NCI-H1092 (cell line): ENCODE measurements around the gene EML1.
A peak's percentile ranks its signal among the peaks of the same experiment; 100 is the strongest.

Experiments
- DNase-seq: peaks from one replicate; lab custom pipeline; 2025; lab: John Stamatoyannopoulos, UW

The EML1 gene

DNA sequence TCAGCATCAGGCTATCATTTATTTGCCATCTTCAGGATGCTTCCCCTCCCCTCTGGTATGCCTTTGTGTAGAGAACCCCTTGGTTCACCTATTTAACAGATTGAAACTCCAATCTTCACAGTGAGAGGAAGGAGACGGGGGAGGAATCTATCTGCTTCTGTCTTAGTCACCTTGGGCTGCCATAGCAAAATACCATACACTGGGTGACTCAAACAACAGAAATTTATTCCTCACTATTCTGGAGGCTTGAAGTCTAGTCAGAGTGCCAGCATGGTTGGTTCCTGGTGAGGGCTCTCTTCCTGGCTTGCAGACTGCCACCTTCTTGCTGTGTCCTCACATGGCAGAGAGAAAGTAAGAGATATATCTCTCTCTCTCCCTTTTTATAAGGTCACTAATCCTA is 13.5 kb upstream of the EML1 start:
- DNase-seq, result no peak

DNA sequence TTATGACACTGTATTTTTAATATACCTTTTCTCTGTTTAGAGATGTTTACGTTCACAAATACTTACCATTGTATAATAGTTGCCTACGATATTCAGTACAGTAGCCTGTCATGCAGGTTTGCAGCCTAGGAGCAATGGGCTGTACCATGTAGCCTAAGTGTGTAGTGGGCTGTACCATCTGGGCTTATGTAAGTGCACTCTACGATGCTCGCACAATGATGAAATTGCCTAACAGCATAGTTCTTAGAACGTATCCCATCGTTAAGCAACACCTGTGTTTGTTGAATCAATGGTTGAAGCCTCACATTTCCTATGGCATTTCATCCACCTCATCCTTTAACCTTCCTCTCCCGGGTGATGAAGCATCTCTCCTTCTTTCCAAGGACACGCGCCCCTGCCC is 12.5 kb upstream of the EML1 start:
- DNase-seq, result no peak

DNA sequence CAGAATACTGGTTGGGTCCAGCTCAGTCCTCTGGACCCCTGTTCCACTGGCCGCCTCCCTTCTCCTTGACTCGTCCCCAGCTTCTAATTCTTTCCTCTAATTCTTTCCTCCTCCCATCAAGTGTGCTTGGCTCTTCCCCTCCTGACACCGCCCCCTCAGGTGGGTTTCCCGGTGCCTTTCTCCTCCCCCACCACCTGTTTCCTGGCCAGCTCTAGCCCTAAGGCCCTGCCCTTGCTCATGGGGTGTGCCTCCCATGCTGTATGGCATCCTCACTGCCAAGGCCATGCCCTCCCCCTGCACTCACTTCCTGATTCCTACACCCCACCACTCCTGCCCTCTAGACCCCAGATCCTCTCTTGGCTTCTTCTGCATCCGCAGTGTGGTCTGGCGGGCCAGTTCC is 12.1 kb upstream of the EML1 start:
- DNase-seq, result no peak

DNA sequence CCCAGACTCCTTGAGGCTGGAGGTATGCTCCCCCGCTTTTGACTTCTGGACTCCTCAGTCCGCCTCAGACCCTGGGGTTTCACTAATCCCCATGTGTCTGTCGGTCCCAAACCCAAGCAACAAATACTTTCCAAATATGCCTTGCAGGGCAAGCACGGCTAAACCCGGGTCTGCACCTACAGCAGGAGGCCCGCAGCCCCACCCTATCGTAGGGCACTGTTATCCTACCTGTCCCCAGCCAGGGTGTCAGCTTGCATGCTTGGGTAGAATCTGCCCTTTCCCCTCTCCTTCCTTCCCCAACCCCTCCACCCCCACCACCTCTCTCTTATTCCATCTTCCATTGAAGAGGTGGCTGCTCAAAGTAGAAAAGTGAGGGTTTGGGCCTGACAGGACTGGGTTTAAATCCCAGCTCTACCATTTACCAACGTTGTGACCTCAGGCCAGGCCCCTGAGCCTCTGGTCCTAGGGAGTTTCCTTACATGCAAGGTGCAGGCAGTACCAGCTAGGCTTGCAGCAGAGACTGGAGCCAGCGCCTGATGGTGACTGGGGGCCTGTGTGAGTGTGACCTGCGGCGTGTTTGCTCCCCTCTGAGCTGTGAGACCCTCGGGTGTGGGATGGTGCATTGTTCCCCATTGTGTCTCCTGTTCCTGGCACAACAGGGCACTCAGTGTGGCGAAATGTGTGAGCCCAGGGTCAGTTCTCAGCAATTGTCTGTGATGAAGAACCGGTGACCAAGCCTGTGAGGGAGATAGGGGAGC is 11.2 kb upstream of the EML1 start:
- no peak for DNase-seq

DNA sequence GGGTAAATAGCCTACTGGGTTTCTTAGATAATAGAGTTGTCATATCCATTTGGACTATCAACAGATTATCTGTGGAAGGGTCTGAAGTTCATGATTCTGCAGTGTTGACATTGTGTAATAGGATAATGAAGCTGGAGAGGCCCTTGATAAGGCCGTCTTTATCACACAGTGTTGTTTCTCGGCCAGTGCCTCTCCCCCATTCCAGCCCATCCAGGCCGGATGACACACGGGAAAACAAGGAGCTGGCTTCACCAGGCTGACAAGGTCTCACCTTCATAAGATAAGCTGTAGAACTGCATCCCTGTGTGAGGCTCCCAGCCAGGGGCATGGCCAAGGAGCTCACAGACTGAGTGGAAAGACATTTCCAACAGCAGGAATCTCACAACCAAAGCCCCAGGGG is 8.7 kb upstream of the EML1 start:
- peak; percentile 13 for DNase-seq

DNA sequence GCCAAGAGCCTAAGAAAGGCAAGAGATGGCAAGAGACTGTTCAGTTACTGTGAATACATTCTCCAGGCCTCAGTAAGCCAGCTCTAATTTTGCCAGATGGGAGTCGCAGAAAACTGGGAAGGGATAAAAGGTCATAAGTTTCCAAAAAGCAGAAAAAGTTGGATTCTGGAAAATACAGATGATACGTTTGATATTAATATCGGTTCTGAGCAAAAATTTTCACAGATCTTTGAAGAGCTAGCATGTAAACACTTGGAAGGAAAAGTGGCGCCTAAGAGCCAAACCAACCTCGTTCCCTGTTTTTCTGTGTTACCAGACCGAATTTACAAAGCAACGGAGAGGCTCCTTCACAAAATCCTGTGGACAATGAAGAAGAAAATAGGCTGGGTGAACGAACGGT is 7.8 kb upstream of the EML1 start:
- no peak for DNase-seq

DNA sequence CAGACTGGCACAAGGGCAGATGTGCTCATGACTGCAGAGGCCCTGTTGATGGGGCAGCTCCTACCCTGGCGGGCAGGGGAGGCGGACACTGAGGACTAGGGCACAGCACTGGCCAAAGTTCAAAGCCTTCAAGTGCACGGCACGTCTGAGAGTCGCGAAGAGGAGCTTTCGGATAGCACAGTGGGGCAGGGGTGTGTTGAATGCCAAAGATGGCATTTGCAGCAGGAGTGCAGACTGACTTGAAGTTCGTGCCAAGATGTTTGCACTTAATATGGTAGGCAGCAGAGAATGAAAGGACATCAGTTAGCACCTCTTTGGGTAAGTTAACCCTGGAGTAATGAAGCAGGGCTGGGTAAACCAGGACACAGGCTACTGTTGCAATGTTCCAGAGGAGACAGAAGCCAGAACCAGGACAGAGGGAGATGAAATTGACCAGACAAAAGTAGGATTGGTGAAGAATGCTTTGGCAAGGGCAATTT is 6.7 kb upstream of the EML1 start:
- DNase-seq, result no peak

DNA sequence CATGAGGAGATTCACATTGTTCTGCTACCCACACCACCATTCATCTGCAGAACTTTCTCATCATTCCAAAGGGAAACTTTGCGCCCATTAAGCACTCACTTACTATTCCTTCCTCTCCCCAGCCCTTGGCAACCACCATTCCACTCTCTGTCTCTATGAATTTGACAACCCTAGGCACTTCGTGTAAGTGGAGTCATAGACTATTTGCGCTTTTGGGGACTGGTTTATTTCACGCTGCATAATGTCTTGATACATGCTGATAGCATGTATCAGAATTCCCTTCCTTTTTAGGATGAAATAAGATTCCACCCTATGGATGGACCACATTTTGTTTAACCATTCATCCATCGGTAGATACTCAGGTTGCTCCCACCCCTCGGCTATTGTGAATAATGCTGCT is 4.5 kb upstream of the EML1 start:
- no peak for DNase-seq

DNA sequence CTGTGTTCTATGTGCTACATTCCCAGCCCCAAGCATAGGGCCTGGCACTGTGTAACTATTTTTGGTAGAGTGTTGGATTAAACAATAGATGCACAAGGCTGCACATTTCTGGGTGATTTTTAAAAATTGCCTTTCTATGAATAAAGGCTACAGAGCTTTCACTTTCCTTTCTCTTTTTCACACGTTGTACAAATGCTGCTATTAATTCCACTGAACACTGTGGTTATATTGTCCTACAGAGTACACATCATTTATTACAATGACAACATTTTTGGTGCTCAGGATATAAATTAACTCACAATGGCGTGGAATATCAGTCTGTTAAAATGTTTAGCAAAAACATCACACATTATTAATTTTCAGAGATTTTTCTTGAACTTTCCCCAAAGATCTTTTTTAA is 3.6 kb upstream of the EML1 start:
- no peak for DNase-seq

DNA sequence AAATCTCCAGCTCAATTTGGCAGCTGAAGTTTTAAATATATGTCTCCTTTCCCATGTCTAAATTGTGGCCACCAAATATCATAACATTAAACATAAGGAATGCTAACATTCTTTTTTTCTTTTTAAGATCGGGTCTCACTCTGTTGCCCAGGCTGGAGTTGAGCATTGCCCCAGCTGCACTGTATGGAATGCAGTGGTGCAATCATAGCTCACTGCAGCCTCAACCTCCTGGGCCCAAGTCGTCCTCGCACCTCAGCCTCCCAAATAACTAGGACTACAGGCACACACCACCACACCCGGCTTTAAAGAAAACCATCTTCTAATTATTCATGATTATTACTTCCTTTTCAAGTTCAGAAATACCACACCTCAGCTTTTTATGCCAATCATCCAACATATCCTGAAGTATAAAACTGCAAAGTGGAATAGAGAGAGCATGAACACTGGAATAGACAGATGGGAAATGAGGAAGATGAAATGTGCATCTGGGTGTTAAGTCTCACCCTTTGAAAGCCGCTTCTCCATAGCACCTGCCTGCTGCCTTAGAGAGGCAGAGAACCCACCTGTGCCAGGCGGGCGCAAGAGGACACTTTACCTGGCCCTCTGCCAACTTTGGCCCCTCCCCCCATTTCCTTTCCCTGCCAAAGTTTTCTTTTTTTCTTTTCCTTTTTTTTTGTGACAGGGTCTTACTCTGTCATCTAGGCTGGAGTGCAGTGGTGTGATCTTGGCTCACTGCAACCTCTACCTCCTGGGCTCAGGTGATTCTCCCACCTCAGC is 2.8 kb upstream of the EML1 start:
- no peak for DNase-seq

DNA sequence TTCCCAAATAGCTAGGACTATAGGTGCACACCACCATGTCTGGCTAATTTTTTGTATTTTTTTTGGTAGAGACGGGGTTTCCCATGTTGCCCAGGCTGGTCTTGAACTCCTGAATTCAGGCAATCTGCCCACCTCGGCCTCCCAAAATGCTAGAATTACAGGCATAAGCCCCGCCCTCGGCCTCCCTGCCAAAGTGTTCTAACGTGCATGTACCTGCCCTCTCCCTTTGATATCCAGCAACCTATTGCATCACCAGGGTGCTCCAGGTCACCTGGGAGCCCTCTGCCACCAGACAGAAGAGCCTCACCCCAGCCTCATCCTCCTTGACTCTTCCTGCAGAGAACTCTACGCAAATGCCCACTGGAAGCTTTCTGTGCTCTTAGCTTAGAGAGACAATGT is 2.2 kb upstream of the EML1 start:
- no peak for DNase-seq

DNA sequence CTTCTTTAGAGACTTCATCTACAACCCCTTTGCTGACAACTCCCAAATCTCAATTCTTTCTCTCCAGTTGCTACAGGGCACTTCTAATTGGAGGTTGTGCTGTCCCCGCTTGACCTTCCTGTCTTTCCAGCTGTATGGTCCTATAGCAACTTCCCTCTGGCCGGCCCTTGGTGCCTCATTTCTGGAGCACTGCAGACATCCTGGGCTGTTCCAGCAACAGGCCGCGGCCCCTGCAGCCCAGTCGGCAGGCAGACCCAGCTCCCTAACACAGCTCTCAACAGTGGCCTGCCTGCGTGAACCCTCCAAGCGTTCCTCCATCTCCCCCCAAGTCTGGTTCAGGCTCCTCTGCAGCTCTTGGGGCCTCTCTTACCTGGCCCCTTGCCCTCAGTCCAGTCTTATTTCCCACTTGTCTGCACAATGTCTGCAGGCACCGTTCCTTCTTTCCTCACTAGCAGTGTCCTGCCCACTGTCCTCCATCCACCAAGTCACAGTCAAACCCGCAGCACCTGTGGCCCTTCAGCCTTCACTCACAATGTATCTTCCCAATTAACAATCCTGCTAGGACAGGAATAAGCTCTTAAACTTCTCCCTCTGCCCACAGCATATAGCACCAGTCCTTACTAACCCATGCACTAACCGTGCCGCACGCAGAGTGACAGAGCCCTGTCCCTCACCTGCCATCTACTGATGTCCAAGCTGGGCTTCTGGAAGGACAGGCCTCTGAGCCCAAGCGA is 1.6 kb upstream of the EML1 start:
- DNase-seq, result no peak

DNA sequence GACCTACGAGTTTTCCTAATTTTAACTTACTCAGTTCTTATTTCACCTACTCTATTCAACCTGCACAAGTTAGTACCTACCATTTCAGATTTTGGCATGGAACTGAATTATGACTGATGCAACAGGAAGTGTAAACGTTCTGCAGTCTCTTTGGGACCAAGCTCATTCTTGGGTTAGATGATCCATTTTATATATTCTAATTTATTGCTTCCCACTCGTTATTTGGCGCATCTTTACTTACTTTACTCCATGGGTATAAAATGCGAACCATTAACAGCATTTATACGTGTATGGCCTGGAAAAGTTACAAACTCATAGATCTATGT is 1.0 kb upstream of the EML1 start:
- DNase-seq, result no peak

DNA sequence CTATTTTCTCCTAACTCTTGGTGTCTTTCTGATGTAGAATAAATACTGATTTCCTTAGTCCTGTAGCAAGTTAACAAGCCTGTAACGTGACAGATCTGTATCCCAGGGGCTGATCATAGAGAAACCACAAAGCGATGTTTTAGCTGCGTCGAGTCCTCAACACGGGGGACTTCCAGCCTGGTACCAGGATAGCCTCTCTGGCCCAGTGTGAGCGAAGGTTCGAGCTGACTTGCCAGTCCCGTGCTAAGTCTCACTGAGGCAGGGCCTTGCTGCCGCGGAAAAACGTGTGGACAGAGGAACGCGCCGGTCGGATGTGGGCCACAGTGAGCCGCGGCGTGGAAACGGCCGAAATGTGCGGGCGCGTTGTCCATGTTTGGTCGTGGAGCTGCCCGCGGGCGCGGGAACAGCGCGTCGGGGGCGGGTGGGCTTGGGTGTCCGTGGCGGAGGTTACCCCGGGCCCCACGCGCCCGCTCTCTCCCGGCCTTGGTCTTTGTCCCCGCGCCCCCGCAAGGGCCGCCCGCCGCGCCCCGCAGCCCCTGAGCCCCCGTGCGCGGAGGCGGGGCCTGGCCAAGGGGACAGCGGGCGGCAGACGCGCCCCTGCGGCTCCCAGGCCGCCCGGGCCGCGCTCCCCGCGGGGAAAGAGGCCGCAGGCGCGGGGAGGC is 531 bp upstream of the EML1 start:
- no peak for DNase-seq

DNA sequence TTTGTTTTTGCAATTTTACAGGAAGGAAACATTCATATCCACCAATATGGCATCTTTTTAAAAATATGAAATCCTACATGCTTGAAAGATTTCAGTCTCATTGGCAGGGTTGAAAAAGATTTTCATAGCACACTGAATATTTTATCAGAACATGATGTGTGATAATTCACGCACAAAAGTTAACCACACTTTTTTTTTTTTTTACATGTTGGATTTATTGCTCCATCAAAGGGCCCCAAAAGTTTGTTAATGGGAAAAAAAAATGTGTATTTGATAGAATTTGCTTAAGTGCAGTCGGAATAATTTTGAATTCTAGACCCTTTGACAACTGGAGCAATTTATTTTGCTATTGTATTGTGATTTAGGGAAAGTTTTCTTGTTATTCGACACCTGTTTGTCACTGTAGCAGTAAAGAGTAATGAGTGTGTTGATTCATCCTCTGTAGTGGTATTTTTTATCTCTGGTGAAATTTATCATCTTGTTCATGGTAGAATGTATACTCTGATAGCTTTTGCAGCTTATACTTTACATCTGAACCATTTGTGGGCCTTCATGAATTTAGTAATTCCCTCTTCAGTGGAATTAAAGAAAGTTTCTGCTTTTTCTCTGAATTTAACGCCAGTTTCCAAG is 1.1 kb downstream of the EML1 start:
- DNase-seq, result no peak

DNA sequence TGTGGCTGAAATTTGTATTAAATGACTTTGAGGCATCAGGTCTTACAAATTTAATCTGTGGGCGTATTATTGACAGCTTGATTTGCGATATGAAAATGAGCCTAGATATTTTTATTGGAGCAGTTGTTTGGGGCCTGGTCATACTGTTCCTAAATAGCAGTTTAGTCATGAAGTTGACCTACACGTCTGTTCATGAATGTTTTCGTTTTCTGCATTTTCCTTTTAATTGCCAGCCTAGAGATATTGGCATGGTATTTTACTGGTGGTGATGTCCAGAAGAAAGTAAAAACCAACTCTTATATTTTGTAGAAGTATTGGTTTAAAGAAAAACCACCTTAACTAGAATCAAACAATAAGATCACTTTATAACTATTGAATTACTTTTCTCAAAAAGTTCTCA is 1.8 kb downstream of the EML1 start:
- no peak for DNase-seq

DNA sequence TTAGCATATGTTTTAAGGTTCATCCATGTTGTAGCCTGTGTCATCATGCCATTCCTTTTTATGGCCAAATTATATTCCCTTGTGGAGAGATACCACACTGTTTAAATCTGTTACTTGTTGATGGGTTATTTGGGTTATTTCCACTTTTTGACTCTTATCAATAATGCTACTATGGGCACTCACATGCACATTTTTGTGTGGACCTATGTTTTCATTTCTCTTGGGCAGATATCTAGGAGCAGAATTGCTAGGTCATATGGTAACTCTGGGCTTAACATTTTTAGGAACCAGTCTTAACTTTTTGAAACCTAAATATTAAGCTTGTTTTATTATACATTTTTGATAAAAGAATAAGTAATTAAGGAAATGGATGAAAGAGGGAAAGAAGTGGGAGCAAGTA is 4.0 kb downstream of the EML1 start:
- DNase-seq, result no peak

DNA sequence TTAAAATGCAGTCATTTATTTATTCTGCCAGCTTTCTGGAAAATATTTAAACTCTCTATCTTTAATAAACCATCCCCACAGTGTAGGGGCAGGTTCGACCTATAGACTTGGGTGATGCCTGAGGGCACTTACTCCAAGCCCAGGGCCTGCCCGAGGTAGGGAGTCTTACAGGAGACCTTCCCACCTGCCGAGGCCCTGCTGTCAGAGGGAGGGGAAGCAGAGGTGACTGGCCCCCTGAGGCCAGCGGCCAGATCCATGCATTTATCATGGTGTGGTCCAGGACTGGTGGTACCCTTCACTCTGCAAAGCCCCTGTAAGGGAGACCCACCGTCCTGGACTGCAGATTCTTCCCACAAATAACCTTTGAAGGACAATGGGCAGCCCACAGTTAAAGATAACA is 7.6 kb downstream of the EML1 start:
- no peak for DNase-seq

DNA sequence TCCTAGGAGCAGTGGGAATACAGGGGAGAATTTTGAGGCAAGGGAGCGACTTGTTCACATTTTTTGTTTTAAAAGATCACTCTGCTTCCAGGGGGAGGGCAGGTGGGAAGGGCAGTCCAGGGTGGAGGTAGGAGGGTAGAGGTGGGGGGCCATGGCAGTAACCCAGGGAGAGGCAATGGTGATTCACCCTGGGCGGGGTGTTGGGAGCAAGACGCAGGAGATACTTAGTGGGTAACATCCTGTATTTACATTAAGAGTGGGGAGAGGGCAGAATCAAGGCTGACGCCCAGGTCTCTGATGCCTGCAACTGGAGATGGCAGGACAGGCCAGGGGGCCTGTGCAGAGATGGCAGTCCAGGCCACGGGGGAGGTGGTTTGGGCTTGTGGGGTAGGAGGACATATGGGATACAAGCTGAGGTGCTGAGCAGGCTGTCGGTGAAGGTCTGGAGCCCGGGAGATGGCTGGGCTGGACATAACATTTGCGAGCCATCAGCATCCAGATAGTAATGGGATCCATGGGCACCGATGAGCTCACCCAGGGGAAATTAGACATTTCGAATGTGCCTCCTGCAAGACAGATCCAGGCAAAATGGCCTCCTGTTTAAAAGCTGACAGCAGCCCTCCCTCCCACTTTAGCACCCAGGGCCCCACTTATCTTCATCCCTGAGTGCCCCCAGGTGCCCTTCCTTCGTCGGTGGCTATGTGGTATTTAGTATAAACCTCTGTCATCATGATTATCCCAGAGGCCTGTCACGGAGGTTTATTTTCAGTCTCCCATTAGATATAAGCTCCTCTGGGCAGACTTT is 9.3 kb downstream of the EML1 start:
- no peak for DNase-seq

DNA sequence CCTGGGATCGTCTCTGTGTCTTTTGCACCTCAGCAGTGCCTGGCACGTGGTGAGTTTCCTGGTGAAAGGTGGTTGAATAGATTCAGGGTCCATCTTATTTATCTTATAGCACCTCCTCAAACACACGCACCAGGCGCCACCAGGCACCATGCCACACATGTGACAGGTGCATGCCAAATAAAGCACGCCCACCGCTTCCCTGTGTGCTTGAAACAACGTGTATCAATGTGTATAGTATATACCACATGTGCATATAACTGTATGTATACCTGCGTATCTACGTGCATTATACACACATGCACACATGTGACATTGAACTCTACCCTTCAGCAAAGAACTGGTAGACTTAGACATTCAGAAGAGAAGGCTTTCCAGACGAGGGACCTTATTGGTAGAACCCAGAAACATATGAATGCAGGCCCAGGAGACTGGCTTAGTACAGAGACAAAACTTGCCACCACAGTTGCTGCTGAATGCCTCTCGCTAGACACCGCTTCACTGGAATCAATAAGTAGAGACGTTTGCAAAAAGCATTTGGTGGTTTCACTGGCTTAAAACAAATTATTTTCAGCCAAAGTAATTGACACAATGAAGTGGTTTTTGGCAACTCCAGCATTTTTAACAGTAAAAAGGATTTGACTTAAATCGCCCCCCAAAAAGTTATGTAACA is 10.0 kb downstream of the EML1 start:
- peak; percentile 56 for DNase-seq

DNA sequence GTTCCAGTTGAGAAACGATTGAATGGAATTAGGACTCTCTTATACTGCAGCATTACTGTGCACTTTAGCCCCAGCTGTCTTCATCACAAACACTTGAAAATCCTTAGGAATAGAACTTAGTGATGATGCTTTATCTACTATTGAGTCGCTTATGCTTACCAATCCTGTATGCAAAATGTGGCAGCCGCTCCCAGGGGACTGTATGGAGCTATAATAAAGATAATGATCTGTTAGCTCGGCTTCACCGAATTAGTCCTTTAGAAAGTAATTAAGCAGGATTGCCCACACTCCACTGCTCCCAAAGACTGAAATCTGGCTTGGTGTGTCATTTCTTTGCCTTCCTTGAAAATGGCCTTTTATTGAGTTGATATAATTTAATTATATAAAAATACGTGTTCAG is 10.6 kb downstream of the EML1 start:
- DNase-seq, result no peak
